Measurements from ENCODE around the gene NUP210.

- TF ChIP-seq CTCF (conservative IDR thresholded peaks at IDR 0.05; ENCODE audit: low read depth in 2 of 2): no peak
- TF ChIP-seq CREB1 (CRISPR knock-in tag; IDR thresholded peaks at IDR 0.05; ENCODE audit: low read depth): no peak
- TF ChIP-seq EZH2 (IDR thresholded peaks at IDR 0.05; ENCODE audit: low read depth, unreplicated experiment): no peak
- TF ChIP-seq POLR2AphosphoS5 (IDR thresholded peaks at IDR 0.05; ENCODE audit: low read depth): no peak
- no peak for TF ChIP-seq ZNF114 (CRISPR knock-in tag; IDR thresholded peaks at IDR 0.05)
- no peak for TF ChIP-seq EZH2phosphoT487 (IDR thresholded peaks at IDR 0.05; ENCODE audit: unreplicated experiment)
- no peak for TF ChIP-seq REST (IDR thresholded peaks at IDR 0.05; ENCODE audit: unreplicated experiment)
Observed at GRCh38 chr3:13305623-13306022, 114.5 kb downstream of the NUP210 start.

Data from GM23338 (cell line).